ENCODE data around the gene TECPR1.

- TF ChIP-seq EZH2phosphoT487 (IDR thresholded peaks at IDR 0.05; ENCODE audit: borderline replicate concordance, low read length) (no peak), CTCF (IDR thresholded peaks at IDR 0.05; ENCODE audit: low read depth, low read length, poor library complexity, severe bottlenecking) (no peak)
These were observed 3.0 kb upstream of the TECPR1 start for GRCh38 chr7:98254951-98255610.
